Activated naive CD8-positive, alpha-beta T cell treated with anti-CD3 and anti-CD28 coated beads, Interleukin-2, amount 50 U/mL, for 24 hours (primary cell): Measurements from ENCODE around the gene C2CD3.

Experiments used
- ATAC-seq: fragments of 150-1000 bp; cut with Tn5 transposase; one replicate; pipeline ENCODE4 v1.10.0; 2021
- DNase-seq: peaks from one replicate; pipeline ENCODE4 v3.0.0; 2021
- H3K27ac Mint-ChIP-seq: one replicate; pipeline ENCODE4 v1.8.0; 2021; ENCODE audit warnings: mild to moderate bottlenecking, mixed read lengths
- H3K27me3 Mint-ChIP-seq: one replicate; pipeline ENCODE4 v1.8.0; 2021; ENCODE audit warnings: mixed read lengths
- H3K36me3 Mint-ChIP-seq: one replicate; pipeline ENCODE4 v1.8.0; 2021; ENCODE audit warnings: low read depth, mixed read lengths
- H3K4me1 Mint-ChIP-seq: one replicate; pipeline ENCODE4 v1.8.0; 2021; ENCODE audit warnings: mixed read lengths
- H3K4me3 Mint-ChIP-seq: one replicate; pipeline ENCODE4 v1.8.0; 2021; ENCODE audit warnings: mild to moderate bottlenecking, moderate library complexity, mixed read lengths
- H3K9me3 Mint-ChIP-seq: one replicate; pipeline ENCODE4 v1.8.0; 2021; ENCODE audit warnings: mixed read lengths

Gene C2CD3

DNA sequence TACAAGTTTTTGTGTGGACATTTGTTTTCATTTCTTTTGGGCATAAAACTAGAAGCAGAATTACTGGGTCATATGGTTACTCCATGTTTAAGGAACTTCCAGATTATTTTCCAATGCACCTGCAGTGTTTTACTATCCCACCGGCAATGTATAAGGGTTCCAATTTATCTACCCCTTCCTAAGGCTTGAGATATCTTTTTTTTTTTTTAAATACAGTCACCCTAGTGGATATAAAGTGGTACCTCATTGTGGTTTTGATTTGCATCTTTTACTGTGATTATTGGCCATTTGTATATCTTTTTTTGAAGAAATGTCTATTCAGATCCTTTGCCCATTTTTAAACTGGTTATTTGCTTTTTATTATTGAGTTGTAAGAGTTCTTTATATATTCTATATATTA is 127.4 kb downstream of the C2CD3 start:
- no peaks in the 10 kb centered on the region for H3K4me1 Mint-ChIP-seq
- no peak for ATAC-seq
- H3K27me3 Mint-ChIP-seq: no peaks in the 10 kb centered on the region
- no peak for DNase-seq
- no peak overlapping the region for H3K27ac Mint-ChIP-seq
- no peaks in the 10 kb centered on the region for H3K9me3 Mint-ChIP-seq
- no peak overlapping the region for H3K4me3 Mint-ChIP-seq
- H3K36me3 Mint-ChIP-seq: peaks cover 35% of the 10 kb centered on the region

DNA sequence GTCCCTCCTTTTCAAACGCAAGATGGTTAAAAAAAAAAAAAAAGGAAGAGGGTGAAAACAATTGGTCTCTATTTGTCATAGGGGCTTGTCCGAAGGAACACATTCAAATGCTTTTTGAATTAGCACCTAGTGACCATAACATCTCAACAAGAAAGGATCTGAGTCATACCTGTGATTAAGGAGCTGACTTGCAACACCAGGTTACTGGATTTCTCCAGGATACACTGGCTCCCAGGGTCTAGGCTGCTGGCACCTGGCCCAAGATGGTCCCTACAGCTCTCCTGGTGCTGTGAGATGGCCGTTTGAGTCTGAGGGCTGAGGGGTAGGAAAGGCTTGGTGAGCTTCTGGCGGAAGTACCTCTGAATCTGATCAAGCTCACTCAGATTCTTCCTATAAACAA is 133.5 kb downstream of the C2CD3 start:
- Mint-ChIP-seq H3K36me3 (peaks cover 29% of the 10 kb centered on the region), H3K4me3 (no peak overlapping the region), H3K27me3 (no peaks in the 10 kb centered on the region), H3K27ac (no peak overlapping the region), H3K4me1 (no peaks in the 10 kb centered on the region), H3K9me3 (no peaks in the 10 kb centered on the region)
- DNase-seq: no peak
- ATAC-seq: no peak

DNA sequence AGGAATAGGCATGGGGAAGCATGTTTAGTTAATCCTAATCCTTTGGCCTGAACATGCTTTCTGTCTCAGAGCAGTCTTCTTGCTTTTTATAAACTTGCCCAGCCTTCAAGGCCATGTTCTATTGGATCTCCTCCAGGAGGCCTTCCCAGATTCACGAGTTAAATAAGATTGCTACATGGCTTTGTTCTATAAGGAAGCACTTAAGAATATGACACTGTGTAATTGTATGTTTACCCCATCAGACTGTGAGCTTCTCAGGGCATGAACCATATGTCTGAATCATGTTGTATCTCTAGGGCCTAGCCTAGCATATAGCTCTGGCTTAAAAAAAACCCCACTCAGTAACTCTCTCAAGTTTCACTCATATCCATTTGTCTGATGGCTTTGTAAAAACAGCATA is 135.5 kb downstream of the C2CD3 start:
- no peak overlapping the region for H3K4me3 Mint-ChIP-seq
- no peak for DNase-seq
- peaks cover 17% of the 10 kb centered on the region for H3K36me3 Mint-ChIP-seq
- H3K4me1 Mint-ChIP-seq: peaks cover 19% of the 10 kb centered on the region
- no peaks in the 10 kb centered on the region for H3K9me3 Mint-ChIP-seq
- H3K27me3 Mint-ChIP-seq: no peaks in the 10 kb centered on the region
- no peak for ATAC-seq
- H3K27ac Mint-ChIP-seq: no peak overlapping the region

DNA sequence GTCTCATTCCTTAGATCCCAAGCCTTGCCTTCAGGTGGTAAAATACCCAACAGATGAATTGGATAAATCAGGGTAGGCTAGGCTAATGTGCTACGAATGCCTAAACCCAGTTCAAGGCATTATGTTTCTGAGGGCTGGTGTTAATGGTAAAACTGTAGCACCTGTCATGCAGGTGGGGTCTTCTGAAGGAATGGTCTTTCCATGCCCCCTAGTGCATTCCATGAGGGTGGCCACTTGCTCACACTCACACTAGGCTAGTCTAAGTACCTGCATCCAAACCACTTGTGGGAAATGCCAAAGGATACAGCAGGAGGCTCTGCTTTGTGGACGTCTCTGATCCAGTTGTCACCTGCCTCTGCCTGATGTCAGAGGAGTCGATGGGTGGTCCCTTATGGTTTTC is 137.8 kb downstream of the C2CD3 start:
- Mint-ChIP-seq H3K4me3 (no peak overlapping the region), H3K27me3 (no peaks in the 10 kb centered on the region), H3K9me3 (no peaks in the 10 kb centered on the region), H3K27ac (no peak overlapping the region), H3K4me1 (peaks cover 25% of the 10 kb centered on the region), H3K36me3 (peaks cover 16% of the 10 kb centered on the region)
- ATAC-seq (no peak), DNase-seq (no peak)

DNA sequence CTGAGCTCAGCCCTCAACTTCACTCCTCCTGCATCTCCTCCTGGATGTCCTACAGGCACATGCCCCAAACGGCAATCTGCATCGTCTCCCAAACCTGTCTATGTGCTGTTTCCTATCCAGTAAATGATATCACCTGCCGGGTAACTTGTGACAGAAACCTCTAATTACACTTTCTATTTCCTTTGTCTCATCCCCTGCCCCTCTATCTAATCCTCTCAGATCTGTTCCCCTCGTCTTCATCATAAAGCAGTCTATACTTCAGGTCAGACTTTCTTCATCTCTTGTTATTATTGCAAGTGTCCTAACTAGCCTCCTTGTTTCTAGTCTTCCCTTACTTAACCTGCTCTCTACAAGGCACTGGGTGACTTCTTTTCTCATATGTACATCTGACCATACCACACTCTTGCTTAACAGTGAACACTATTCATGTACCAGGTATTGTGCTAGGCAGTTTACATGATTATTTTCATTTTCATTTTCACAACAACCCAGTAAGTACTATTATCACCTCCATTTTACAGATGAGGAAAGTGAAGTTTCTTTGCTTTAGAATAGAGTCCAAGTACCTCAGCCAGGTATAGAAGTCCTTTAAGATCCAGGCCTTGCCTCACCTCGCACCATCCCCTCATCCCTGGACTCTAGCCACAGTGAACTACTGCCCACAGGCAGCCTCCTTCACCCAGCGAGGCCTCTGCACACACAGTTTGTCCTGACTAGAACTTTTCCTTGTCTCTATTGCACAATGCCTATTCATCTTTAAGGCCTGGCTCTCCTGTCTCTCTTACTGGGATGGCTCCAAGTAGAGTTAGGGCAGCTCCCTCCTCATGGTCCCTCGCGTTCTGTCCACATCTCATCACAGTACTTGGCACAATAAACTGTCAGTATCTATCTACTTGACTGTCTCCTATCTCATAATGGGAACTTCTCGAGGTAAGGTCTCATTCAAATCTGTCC is 139.8 kb downstream of the C2CD3 start:
- Mint-ChIP-seq H3K27ac (peak overlapping the region; percentile 40), H3K9me3 (no peaks in the 10 kb centered on the region), H3K27me3 (no peaks in the 10 kb centered on the region), H3K36me3 (peaks cover 17% of the 10 kb centered on the region), H3K4me3 (peak overlapping the region; percentile 0), H3K4me1 (peaks cover 38% of the 10 kb centered on the region)
- ATAC-seq: peak; percentile 31
- no peak for DNase-seq

DNA sequence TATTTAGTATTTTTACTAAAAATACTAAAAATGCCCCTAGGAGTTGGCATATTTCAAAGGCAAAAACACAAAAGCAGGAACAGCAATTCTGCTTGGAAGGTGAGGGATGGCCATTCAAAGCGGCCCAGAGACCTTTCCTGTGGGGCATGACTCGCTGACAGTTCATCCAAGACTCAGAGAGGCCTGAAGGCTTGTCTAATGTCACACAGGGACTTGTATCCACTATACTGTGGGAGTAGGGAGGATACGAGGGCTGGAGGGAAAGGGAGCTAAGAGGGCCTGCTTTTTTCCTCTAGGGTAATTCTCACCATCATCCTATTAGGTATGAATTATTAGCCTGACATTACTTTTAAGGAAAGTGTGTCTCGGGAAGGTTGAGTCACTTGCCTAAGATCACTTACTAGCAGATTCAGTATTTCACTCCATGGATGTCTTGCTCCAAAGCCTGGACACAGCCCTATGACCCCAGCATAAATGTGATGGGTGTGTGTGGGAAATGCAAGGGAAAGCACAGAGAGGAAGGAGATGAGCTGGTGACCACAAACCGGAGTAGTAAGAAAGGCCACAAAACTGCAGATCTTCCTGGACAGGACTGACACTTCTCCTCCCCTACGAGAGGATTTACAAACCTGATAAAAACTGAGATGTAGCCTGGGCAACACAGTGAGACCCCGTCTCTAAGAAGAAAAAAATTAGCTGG is 145.2 kb downstream of the C2CD3 start:
- no peak for DNase-seq
- peaks cover 50% of the 10 kb centered on the region for H3K4me1 Mint-ChIP-seq
- no peaks in the 10 kb centered on the region for H3K9me3 Mint-ChIP-seq
- H3K4me3 Mint-ChIP-seq: peak overlapping the region; percentile 6
- H3K27ac Mint-ChIP-seq: peak overlapping the region; percentile 69
- H3K36me3 Mint-ChIP-seq: peaks cover 27% of the 10 kb centered on the region
- H3K27me3 Mint-ChIP-seq: no peaks in the 10 kb centered on the region
- peak; percentile 59 for ATAC-seq

DNA sequence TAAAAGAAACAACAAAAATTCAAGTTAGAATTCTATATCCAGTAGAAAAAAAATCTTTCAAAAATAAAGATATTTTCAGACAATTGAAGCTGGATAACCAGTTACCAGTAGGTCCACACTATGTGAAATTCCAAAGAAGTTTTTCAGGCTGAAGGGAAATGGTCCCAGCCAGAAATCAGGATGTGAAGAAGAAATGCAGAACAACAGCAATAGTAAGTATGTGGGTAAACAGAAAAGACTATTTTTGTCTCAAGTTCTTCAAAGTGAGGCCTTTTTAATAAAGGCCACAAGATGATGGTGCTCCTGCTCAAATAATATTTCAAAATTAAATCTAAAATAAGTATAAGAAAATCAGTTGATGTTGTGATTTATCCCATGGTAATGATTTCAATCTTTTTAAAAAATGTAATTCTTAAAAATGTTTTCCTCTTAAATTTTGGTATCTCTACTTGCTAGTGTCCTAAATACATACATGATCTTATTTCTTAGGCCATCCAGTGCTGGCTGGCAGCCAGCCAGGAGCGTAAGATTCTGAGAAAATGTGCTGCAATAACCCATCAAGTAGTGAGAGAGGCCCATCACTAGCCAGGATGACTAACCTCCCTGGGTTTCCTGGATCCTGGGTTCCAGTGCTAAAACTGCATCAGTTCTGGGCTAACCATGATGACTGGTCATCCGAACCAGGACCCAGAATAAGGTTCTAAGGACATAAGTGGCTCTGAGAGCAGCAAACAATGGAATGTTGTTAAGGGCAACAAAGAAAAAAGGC is 146.4 kb downstream of the C2CD3 start:
- ATAC-seq: no peak
- peak; percentile 52 for DNase-seq
- peaks cover 44% of the 10 kb centered on the region for H3K4me1 Mint-ChIP-seq
- no peak overlapping the region for H3K4me3 Mint-ChIP-seq
- no peaks in the 10 kb centered on the region for H3K9me3 Mint-ChIP-seq
- no peaks in the 10 kb centered on the region for H3K27me3 Mint-ChIP-seq
- peaks cover 25% of the 10 kb centered on the region for H3K36me3 Mint-ChIP-seq
- peak overlapping the region; percentile 77 for H3K27ac Mint-ChIP-seq

DNA sequence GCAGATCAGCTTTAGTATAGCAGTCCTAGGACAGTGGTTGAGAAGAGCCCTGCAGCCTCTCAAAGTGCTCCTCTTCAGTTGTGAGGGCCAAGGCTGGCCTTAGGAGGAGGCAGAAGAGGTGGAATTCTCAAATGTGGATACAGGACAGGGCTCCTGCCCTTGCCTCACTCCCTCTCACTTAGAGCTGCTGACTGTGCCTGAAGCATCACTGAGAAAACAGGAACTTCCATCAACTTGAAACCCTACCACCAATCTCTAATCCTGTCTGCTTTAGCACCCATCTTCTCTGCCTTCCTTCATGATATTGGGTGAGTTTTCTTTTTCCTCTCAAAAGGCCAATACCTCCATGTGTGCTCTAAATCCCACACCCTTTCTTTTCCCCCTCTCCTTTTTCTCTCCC is 147.5 kb downstream of the C2CD3 start:
- ATAC-seq (no peak), DNase-seq (no peak)
- no peaks in the 10 kb centered on the region for H3K27me3 Mint-ChIP-seq
- H3K36me3 Mint-ChIP-seq: peaks cover 20% of the 10 kb centered on the region
- no peak overlapping the region for H3K27ac Mint-ChIP-seq
- peaks cover 42% of the 10 kb centered on the region for H3K4me1 Mint-ChIP-seq
- no peaks in the 10 kb centered on the region for H3K9me3 Mint-ChIP-seq
- H3K4me3 Mint-ChIP-seq: no peak overlapping the region

DNA sequence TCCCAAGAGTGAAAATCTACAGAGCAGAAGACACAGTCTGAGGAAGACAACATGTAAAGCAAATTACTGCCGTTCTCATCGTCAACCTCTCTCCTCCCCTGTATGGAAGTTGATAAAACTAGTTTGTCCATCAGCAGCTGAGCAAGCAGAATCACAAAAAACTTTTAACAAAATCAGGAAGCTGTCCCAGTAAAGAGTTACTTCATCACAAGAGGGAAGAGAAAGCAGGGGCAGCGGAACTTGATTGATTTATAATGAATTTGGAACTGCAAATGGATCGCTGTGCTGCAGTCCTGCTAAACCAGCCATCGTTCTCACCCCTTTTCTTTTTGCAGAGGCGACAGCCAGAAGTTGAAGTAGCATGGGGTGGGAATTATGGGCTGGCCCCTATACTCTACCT is 148.3 kb downstream of the C2CD3 start:
- H3K4me3 Mint-ChIP-seq: no peak overlapping the region
- H3K27me3 Mint-ChIP-seq: no peaks in the 10 kb centered on the region
- no peak for DNase-seq
- peaks cover 21% of the 10 kb centered on the region for H3K36me3 Mint-ChIP-seq
- H3K27ac Mint-ChIP-seq: no peak overlapping the region
- ATAC-seq: no peak
- no peaks in the 10 kb centered on the region for H3K9me3 Mint-ChIP-seq
- H3K4me1 Mint-ChIP-seq: peaks cover 42% of the 10 kb centered on the region

DNA sequence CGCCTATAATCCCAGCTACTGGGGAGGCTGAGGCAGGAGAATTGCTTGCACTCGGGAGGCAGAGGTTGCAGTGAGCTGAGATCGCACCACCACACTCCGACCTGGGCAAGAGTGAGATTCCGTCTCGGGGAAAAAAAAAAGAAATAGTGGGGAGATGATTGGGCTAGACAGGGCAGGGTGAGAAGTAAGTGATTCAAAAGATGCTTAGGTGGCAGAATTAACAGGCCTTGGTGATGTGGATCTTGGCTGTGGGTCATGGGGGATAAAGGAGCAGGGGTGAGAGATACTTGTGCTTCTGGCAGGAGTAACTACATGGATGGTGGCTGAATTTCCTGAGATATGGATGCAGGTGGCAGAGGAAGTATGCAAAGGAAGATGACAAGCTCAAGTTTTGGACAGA is 148.8 kb downstream of the C2CD3 start:
- H3K36me3 Mint-ChIP-seq: peaks cover 26% of the 10 kb centered on the region

DNA sequence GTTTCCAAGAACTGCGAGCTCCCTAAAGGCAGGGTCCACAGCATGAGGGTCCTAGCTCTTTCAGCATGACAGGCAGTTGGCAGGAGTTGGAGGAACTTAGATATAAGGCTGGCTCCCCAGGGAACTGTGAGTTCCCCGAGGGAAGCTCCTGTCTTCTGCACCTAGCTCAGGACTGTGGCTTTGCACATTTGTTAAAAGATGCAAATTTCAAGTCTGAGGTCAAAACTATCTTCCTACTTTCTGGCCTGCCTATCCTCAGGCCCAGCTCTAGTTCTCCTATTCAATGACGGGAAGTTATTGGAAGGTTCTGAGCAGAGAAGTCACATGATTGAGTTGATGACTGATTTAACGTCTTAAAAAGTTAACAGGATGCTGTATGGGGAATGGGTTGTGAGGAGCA is 150.3 kb downstream of the C2CD3 start:
- Mint-ChIP-seq H3K4me3 (no peak overlapping the region), H3K36me3 (peaks cover 30% of the 10 kb centered on the region), H3K27ac (no peak overlapping the region), H3K9me3 (no peaks in the 10 kb centered on the region), H3K27me3 (no peaks in the 10 kb centered on the region), H3K4me1 (peaks cover 42% of the 10 kb centered on the region)
- ATAC-seq: no peak
- no peak for DNase-seq

More for the DNA sequence above, 148.8 kb downstream of the C2CD3 start:
- no peak overlapping the region for H3K27ac Mint-ChIP-seq
- ATAC-seq (no peak), DNase-seq (no peak)
- H3K9me3 Mint-ChIP-seq: no peaks in the 10 kb centered on the region
- H3K27me3 Mint-ChIP-seq: no peaks in the 10 kb centered on the region
- peaks cover 41% of the 10 kb centered on the region for H3K4me1 Mint-ChIP-seq
- H3K4me3 Mint-ChIP-seq: no peak overlapping the region

DNA sequence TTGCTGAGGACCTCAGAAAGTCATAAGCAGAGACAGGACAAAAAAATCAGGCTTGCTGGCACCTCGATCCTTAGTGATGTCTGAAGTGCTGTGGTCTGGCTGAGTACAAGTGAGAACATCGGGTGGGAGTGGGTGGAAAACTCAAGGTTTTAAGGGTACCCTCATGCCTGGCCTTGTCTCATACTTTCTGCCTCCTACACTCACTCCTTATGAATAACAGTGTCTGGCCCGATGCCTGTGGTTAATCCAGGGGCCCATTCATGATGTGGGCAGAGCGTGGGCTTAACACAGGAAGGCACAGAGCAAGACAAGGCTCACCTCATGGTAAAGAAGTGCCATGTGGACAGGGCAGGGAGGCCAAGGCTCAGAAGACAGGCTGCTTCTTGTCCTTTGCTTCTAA is 150.9 kb downstream of the C2CD3 start:
- Mint-ChIP-seq H3K27me3 (no peaks in the 10 kb centered on the region), H3K4me1 (peaks cover 42% of the 10 kb centered on the region), H3K36me3 (peaks cover 28% of the 10 kb centered on the region), H3K27ac (no peak overlapping the region), H3K4me3 (no peak overlapping the region), H3K9me3 (no peaks in the 10 kb centered on the region)
- ATAC-seq (peak; percentile 91), DNase-seq (peak; percentile 75)

DNA sequence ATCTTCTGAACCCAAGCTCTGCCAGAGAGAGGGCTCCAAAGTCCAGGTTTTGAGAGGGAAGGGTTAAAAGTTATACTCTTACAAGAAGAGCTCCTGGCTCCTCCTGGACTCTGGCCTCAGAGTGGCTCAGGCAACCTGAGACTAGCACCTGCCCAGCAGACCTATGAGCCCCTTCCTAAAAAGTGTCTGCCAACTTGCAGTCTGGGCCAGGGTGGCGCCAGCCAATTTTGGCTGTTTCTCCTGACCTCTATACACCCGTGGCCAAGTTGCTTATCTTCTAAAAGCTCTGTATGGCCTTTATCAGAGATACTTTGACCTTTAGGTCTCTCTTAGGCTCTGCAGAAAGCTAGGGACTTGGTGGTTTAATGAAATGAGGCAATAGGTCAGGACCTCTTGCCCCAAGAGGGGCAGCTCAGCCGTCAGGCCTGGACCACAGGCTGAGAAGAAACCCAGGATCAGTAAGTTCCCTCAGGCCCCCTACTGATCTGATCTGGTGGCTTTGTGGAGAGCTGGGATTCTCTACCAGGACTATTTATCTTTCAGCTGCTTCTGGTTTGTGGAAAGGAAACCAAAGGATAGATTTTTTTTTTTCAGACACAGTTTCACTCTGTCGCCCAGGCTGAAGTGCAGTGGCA is 151.6 kb downstream of the C2CD3 start:
- H3K4me1 Mint-ChIP-seq: peaks cover 43% of the 10 kb centered on the region
- no peak for DNase-seq
- ATAC-seq: peak; percentile 51
- H3K9me3 Mint-ChIP-seq: no peaks in the 10 kb centered on the region
- H3K27me3 Mint-ChIP-seq: no peaks in the 10 kb centered on the region
- H3K4me3 Mint-ChIP-seq: no peak overlapping the region
- H3K27ac Mint-ChIP-seq: no peak overlapping the region
- H3K36me3 Mint-ChIP-seq: peaks cover 32% of the 10 kb centered on the region

DNA sequence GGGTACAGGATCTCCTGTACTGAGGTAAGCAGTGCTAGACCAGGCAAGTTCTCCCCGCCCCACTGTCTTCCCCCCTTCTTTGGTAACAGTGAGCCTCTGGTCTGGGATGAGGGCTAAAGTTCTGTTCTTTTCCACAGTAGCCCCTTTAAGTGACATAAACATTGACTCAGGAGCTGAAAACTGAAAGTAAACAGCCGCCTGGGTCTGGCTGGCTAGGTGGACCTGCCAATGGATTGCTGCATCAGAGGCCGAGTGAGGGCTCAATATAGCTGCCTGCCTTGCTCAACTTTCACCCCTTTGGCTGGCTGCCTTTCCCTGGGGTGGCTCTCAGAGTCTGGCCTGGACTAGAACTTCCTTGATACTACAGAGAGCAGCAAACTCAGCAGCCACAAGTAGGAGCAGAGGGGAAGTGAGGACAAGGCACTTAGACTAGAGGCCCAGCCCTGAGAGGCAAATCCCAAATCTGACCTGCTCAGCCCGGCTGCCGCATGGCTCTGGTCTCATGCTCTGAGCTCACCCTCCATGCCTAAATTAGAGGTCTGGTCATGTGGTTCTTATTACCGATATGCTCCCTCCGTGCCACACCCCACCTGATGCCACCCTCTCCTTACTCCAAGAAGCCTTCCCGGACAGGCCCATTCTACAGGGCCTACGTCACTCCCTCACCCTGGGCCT is 152.3 kb downstream of the C2CD3 start:
- Mint-ChIP-seq H3K9me3 (no peaks in the 10 kb centered on the region), H3K27me3 (no peaks in the 10 kb centered on the region), H3K4me3 (no peak overlapping the region), H3K4me1 (peaks cover 41% of the 10 kb centered on the region), H3K27ac (no peak overlapping the region), H3K36me3 (peaks cover 29% of the 10 kb centered on the region)
- DNase-seq: no peak
- no peak for ATAC-seq
